Measurements from ENCODE around the gene STXBP6. TPM values are rescaled to one million over a fixed set of nuclear protein-coding genes. Genes with fewer than 3 reads are reported as not detected.

The STXBP6 gene
- total RNA-seq, 1 donor from 2014 or later = 29.4 TPM

DNA sequence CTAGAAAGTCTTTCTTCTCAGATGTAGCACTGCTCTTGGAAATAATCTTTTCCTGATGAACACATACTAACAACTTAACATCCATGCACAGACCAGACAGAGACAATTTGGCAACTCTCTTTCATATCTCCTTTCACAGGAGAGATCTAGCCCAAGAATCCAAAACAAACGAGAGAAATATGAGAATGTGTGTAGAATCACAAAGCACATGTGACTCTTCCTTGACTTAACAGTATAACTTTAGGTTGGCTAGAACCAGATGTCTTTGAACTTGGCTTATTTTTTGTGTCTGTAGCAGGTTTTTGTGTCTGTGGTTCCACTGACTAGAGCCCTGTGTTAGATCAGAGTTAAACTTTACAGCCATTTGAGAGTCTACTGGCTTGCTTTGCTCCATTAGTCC, 114.2 kb downstream of the STXBP6 start:
- Histone ChIP-seq H3K36me3 (no peaks in the 10 kb centered on the region), H3K27ac (no peak overlapping the region), H3K4me3 (no peak overlapping the region), H3K9me3 (no peaks in the 10 kb centered on the region), H3K4me1 (no peaks in the 10 kb centered on the region), H3K27me3 (ENCODE audit: low read depth) (no peaks in the 10 kb centered on the region)
- intact Hi-C loops (cut with DNase I) = no loop called here
- no peak for ATAC-seq
- no peak for DNase-seq
- no peak for TF ChIP-seq CTCF (IDR thresholded peaks at IDR 0.05)

DNA sequence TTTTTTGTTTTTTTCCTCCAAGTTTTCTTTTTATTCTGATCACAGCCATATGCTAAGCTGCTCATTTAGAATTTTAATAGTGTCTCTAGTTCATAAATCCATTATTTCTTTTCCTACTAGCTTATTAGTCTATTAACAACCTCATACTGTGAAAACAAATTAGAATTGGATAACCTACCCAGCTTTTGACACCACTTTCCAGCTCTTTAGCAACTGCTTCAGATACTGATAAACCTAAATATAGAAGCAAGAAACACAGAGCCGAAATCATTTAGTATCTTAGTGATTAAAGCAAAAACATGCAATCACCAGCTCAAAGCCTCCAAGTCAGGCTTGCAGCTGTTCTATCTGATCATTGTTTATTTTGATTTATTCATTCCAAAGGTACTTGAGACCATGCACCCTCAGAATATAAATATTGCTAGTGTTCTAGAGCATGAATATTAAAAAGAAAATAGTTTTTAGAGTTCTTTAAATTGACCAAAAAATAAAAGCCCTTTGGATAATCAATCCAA, 121.5 kb downstream of the STXBP6 start:
- Histone ChIP-seq H3K27ac (no peak overlapping the region), H3K9me3 (no peaks in the 10 kb centered on the region), H3K36me3 (no peaks in the 10 kb centered on the region), H3K27me3 (ENCODE audit: low read depth) (no peaks in the 10 kb centered on the region), H3K4me3 (no peak overlapping the region), H3K4me1 (peaks cover 7% of the 10 kb centered on the region)
- intact Hi-C loops (cut with DNase I) = no loop called here
- ATAC-seq (no peak), DNase-seq (no peak)
- no peak for TF ChIP-seq CTCF (IDR thresholded peaks at IDR 0.05)

- no peaks in the 10 kb centered on the region for H3K27me3 ChIP-seq (ENCODE audit: low read depth)
- H3K4me3 ChIP-seq = no peak overlapping the region
- no peaks in the 10 kb centered on the region for H3K9me3 ChIP-seq
- intact Hi-C loops (cut with DNase I) = no loop called here
- TF ChIP-seq CTCF (IDR thresholded peaks at IDR 0.05) = no peak
- DNase-seq (no peak), ATAC-seq (no peak)
- H3K36me3 ChIP-seq = no peaks in the 10 kb centered on the region
- H3K4me1 ChIP-seq = peaks cover 7% of the 10 kb centered on the region
- H3K27ac ChIP-seq = no peak overlapping the region
Measured at GRCh38 chr14:24927809-24928208, 122.1 kb downstream of the STXBP6 start.

- no peak for DNase-seq
- TF ChIP-seq CTCF (IDR thresholded peaks at IDR 0.05) = no peak
- no peak overlapping the region for H3K4me3 ChIP-seq
- no peaks in the 10 kb centered on the region for H3K27me3 ChIP-seq (ENCODE audit: low read depth)
- H3K27ac ChIP-seq = no peak overlapping the region
- no peak for ATAC-seq
- peaks cover 7% of the 10 kb centered on the region for H3K4me1 ChIP-seq
- no peaks in the 10 kb centered on the region for H3K9me3 ChIP-seq
- no peaks in the 10 kb centered on the region for H3K36me3 ChIP-seq
- intact Hi-C loops (cut with DNase I) = no loop called here
Measured at GRCh38 chr14:24925771-24926374, 124.1 kb downstream of the STXBP6 start.

- no peak overlapping the region for H3K4me3 ChIP-seq
- no peaks in the 10 kb centered on the region for H3K27me3 ChIP-seq (ENCODE audit: low read depth)
- ATAC-seq (no peak), DNase-seq (no peak)
- no peaks in the 10 kb centered on the region for H3K36me3 ChIP-seq
- no peak for TF ChIP-seq CTCF (IDR thresholded peaks at IDR 0.05)
- no peak overlapping the region for H3K27ac ChIP-seq
- intact Hi-C loops (cut with DNase I) = no loop called here
- H3K9me3 ChIP-seq = no peaks in the 10 kb centered on the region
- peaks cover 7% of the 10 kb centered on the region for H3K4me1 ChIP-seq
Measured at GRCh38 chr14:24924544-24924943, 125.4 kb downstream of the STXBP6 start.

Measured in lower lobe of right lung (tissue), 2 donors.